Measurements from ENCODE around the gene LARGE1.

The LARGE1 gene

GRCh38 chr22:33853200-33854097 lies 66.8 kb downstream of the LARGE1 start:
- DNase-seq, result peak in 10 of 14 donors; percentile 21 to 60 (median 48)

- DNase-seq, result no peak
These were observed 68.4 kb downstream of the LARGE1 start for GRCh38 chr22:33851821-33852384.

- DNase-seq, result no peak
These were observed 69.0 kb downstream of the LARGE1 start for GRCh38 chr22:33851240-33851639.

GRCh38 chr22:33850724-33851123 lies 69.6 kb downstream of the LARGE1 start:
- no peak for DNase-seq

GRCh38 chr22:33850193-33850592 lies 70.1 kb downstream of the LARGE1 start:
- no peak for DNase-seq

GRCh38 chr22:33848251-33848650 lies 72.0 kb downstream of the LARGE1 start:
- no peak for DNase-seq

GRCh38 chr22:33844273-33844672 lies 76.0 kb downstream of the LARGE1 start:
- DNase-seq, result no peak

GRCh38 chr22:33842421-33843094 lies 77.7 kb downstream of the LARGE1 start:
- DNase-seq, result no peak

- DNase-seq, result no peak
These were observed 78.3 kb downstream of the LARGE1 start for GRCh38 chr22:33842006-33842354.

- DNase-seq, result no peak
These were observed 78.8 kb downstream of the LARGE1 start for GRCh38 chr22:33841281-33842005.

- DNase-seq, result no peak
These were observed 81.6 kb downstream of the LARGE1 start for GRCh38 chr22:33838644-33839043.

GRCh38 chr22:33837826-33838225 lies 82.5 kb downstream of the LARGE1 start:
- no peak for DNase-seq

- no peak for DNase-seq
These were observed 85.0 kb downstream of the LARGE1 start for GRCh38 chr22:33835265-33835664.

- DNase-seq, result peak in 1 of 14 donors; percentile 13
These were observed 87.6 kb downstream of the LARGE1 start for GRCh38 chr22:33832558-33833151.

GRCh38 chr22:33831651-33832050 lies 88.6 kb downstream of the LARGE1 start:
- DNase-seq, result no peak

GRCh38 chr22:33831207-33831606 lies 89.1 kb downstream of the LARGE1 start:
- DNase-seq, result no peak

GRCh38 chr22:33829546-33830280 lies 90.6 kb downstream of the LARGE1 start:
- no peak for DNase-seq

- no peak for DNase-seq
These were observed 92.0 kb downstream of the LARGE1 start for GRCh38 chr22:33828302-33828701.

- no peak for DNase-seq
These were observed 94.5 kb downstream of the LARGE1 start for GRCh38 chr22:33825761-33826160.

GRCh38 chr22:33823552-33823951 lies 96.7 kb downstream of the LARGE1 start:
- DNase-seq, result no peak

- no peak for DNase-seq
These were observed 99.0 kb downstream of the LARGE1 start for GRCh38 chr22:33821290-33821689.

- no peak for DNase-seq
These were observed 100.5 kb downstream of the LARGE1 start for GRCh38 chr22:33819743-33820142.

Measured in C1 segment of cervical spinal cord (tissue), 14 donors.